ENCODE results near the gene SMIM30.

DNA sequence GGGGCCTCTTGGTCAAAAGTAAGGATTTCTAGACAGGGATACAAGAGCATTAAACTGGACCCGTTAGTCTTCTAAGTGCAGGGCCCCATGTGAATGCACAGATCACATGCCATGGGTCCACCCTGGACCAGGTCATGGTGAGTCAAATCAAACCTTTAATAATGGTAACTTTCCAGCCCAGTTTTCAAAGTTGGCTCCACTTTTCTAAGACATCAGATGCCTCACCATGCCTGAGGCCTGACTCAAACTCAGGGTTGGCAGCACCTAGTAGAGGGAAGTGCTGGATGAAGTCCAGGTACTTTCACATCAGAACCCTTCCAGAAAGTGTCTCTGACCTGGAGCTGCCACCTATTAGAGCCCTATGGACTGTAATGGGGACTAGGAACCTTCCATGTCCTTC, 9.7 kb upstream of the SMIM30 start:
- TF ChIP-seq POLR2AphosphoS5 (IDR thresholded peaks at IDR 0.05; ENCODE audit: low read depth, low read length) (no peak), SIN3A (IDR thresholded peaks at IDR 0.05; ENCODE audit: borderline replicate concordance, insufficient read depth, low read depth, low read length) (no peak)
- TF ChIP-seq, protein P1, sequence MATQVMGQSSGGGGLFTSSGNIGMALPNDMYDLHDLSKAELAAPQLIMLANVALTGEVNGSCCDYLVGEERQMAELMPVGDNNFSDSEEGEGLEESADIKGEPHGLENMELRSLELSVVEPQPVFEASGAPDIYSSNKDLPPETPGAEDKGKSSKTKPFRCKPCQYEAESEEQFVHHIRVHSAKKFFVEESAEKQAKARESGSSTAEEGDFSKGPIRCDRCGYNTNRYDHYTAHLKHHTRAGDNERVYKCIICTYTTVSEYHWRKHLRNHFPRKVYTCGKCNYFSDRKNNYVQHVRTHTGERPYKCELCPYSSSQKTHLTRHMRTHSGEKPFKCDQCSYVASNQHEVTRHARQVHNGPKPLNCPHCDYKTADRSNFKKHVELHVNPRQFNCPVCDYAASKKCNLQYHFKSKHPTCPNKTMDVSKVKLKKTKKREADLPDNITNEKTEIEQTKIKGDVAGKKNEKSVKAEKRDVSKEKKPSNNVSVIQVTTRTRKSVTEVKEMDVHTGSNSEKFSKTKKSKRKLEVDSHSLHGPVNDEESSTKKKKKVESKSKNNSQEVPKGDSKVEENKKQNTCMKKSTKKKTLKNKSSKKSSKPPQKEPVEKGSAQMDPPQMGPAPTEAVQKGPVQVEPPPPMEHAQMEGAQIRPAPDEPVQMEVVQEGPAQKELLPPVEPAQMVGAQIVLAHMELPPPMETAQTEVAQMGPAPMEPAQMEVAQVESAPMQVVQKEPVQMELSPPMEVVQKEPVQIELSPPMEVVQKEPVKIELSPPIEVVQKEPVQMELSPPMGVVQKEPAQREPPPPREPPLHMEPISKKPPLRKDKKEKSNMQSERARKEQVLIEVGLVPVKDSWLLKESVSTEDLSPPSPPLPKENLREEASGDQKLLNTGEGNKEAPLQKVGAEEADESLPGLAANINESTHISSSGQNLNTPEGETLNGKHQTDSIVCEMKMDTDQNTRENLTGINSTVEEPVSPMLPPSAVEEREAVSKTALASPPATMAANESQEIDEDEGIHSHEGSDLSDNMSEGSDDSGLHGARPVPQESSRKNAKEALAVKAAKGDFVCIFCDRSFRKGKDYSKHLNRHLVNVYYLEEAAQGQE (IDR thresholded peaks at IDR 0.05; ENCODE audit: insufficient read depth in 1 of 2, low read depth in 2 of 2, low read length in 1 of 2), result no peak
- TF ChIP-seq, protein P2, sequence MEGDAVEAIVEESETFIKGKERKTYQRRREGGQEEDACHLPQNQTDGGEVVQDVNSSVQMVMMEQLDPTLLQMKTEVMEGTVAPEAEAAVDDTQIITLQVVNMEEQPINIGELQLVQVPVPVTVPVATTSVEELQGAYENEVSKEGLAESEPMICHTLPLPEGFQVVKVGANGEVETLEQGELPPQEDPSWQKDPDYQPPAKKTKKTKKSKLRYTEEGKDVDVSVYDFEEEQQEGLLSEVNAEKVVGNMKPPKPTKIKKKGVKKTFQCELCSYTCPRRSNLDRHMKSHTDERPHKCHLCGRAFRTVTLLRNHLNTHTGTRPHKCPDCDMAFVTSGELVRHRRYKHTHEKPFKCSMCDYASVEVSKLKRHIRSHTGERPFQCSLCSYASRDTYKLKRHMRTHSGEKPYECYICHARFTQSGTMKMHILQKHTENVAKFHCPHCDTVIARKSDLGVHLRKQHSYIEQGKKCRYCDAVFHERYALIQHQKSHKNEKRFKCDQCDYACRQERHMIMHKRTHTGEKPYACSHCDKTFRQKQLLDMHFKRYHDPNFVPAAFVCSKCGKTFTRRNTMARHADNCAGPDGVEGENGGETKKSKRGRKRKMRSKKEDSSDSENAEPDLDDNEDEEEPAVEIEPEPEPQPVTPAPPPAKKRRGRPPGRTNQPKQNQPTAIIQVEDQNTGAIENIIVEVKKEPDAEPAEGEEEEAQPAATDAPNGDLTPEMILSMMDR (IDR thresholded peaks at IDR 0.05), result no peak
